ENCODE results near the gene HDX. TPM values are rescaled to one million over a fixed set of nuclear protein-coding genes. Genes with fewer than 3 reads are reported as not detected.

HDX gene
- total and polyA plus RNA-seq, 9 of the 15 experiments (the other 6 are each of a cell fraction or from before 2014, with no cell fraction given), result not detected

- no peaks in the 10 kb centered on the region for H3K9me1 ChIP-seq (ENCODE audit: control insufficient read depth, insufficient read depth, low read length)
- ATAC-seq (no peak), FAIRE-seq (no peak), DNase-seq (ENCODE audit: extremely low read depth in 1 of 4, low spot score in 3 of 4) (no peak)
- no peaks in the 10 kb centered on the region for H3K36me3 ChIP-seq (ENCODE audit: control insufficient read depth, insufficient read depth, low read length)
- H3K4me2 ChIP-seq (ENCODE audit: insufficient read depth, low read length), result no peak overlapping the region
- ChIA-PET CTCF (ENCODE audit: low intra/inter-chr PET ratio) (no interaction called here), POLR2A (no interaction called here)
- no peaks in the 10 kb centered on the region for H3K4me1 ChIP-seq (replicated peaks in 1 of 2; ENCODE audit: control insufficient read depth in 2 of 2, insufficient read depth in 2 of 2, low read length in 2 of 2)
- intact Hi-C loops (cut with micrococcal nuclease) (no loop called here), in situ Hi-C loops (cut with MboI) (no loop called here)
- no peaks in the 10 kb centered on the region for H3K9me3 ChIP-seq (replicated peaks; ENCODE audit: control insufficient read depth, insufficient read depth, low read depth, low read length)
- H3K4me3 ChIP-seq, result no peak overlapping the region
- no peaks in the 10 kb centered on the region for H4K20me1 ChIP-seq (replicated peaks; ENCODE audit: control insufficient read depth, insufficient read depth, low read length)
- no peak overlapping the region for H2AFZ ChIP-seq (ENCODE audit: low read depth, low read length)
- H3K27ac ChIP-seq (ENCODE audit: extremely low read depth, low read depth, low read length), result no peak overlapping the region
- no peak overlapping the region for H3K9ac ChIP-seq (ENCODE audit: insufficient read depth in 1 of 2, low read depth in 2 of 2, low read length in 2 of 2)
- H3K27me3 ChIP-seq (ENCODE audit: control insufficient read depth in 2 of 2, insufficient read depth in 2 of 2, low read length in 2 of 2), result no peaks in the 10 kb centered on the region
- BruUV-seq (replicated peaks), result no TSS peak
- TF ChIP-seq ZNF324 (CRISPR knock-in tag; IDR thresholded peaks at IDR 0.05) (no peak), RB1 (IDR thresholded peaks at IDR 0.05; ENCODE audit: low read depth) (no peak), XRCC5 (IDR thresholded peaks at IDR 0.05; ENCODE audit: low read depth, low read length) (no peak), KLF13 (tag; IDR thresholded peaks at IDR 0.05; ENCODE audit: borderline replicate concordance, low read depth) (no peak), SETDB1 (IDR thresholded peaks at IDR 0.05; ENCODE audit: low read length) (no peak)
- no peaks in the 10 kb centered on the region for H3K79me2 ChIP-seq (ENCODE audit: control insufficient read depth, insufficient read depth, low read length)
Measured at GRCh38 chrX:84357296-84357695, 145.0 kb downstream of the HDX start.

GRCh38 chrX:84340968-84341367 lies 161.3 kb downstream of the HDX start:
- Histone ChIP-seq H3K9me3 (replicated peaks; ENCODE audit: control insufficient read depth, insufficient read depth, low read depth, low read length) (no peaks in the 10 kb centered on the region), H4K20me1 (replicated peaks; ENCODE audit: control insufficient read depth, insufficient read depth, low read length) (no peaks in the 10 kb centered on the region), H3K4me2 (ENCODE audit: insufficient read depth, low read length) (no peak overlapping the region), H3K4me1 (replicated peaks in 1 of 2; ENCODE audit: control insufficient read depth in 2 of 2, insufficient read depth in 2 of 2, low read length in 2 of 2) (no peaks in the 10 kb centered on the region), H3K36me3 (ENCODE audit: control insufficient read depth, insufficient read depth, low read length) (no peaks in the 10 kb centered on the region), H2AFZ (ENCODE audit: low read depth, low read length) (no peak overlapping the region), H3K79me2 (ENCODE audit: control insufficient read depth, insufficient read depth, low read length) (no peaks in the 10 kb centered on the region), H3K9ac (ENCODE audit: insufficient read depth in 1 of 2, low read depth in 2 of 2, low read length in 2 of 2) (no peak overlapping the region), H3K9me1 (ENCODE audit: control insufficient read depth, insufficient read depth, low read length) (no peaks in the 10 kb centered on the region), H3K27me3 (ENCODE audit: control insufficient read depth in 2 of 2, insufficient read depth in 2 of 2, low read length in 2 of 2) (no peaks in the 10 kb centered on the region), H3K4me3 (no peak overlapping the region), H3K27ac (ENCODE audit: extremely low read depth, low read depth, low read length) (no peak overlapping the region)
- no TSS peak for BruUV-seq (replicated peaks)
- DNase-seq (ENCODE audit: extremely low read depth in 1 of 4, low spot score in 3 of 4) (no peak), ATAC-seq (no peak), FAIRE-seq (no peak)
- CTCF ChIA-PET (ENCODE audit: low intra/inter-chr PET ratio), result no interaction called here
- POLR2A ChIA-PET, result no interaction called here
- intact Hi-C loops (cut with micrococcal nuclease) (no loop called here), in situ Hi-C loops (cut with MboI) (no loop called here)
- WGBS (ENCODE audit: insufficient coverage, low coverage, missing lambda C conversion rate), result 0% methylated on average over 1 of the region's 1 CpG
- TF ChIP-seq SMAD2 (IDR thresholded peaks at IDR 0.05; ENCODE audit: low read depth, low read length), result no peak

All from K562 (cell line).